Panc1 (cell line): Measurements from ENCODE around the gene LRMDA. TPM values are rescaled to one million over a fixed set of nuclear protein-coding genes. Genes with fewer than 3 reads are reported as not detected.

Experiments used
- ATAC-seq: fragments of 200-7000 bp; cut with Tn5 transposase; 2 replicates; pipeline ENCODE4 v1.9.1; 2020; ENCODE audit warnings: mild to moderate bottlenecking, moderate library complexity
- BruUV-seq: library from RNA; stranded (reverse); fragments of 400-500 nt; replicated peaks from 2 replicates; lab custom pipeline; 2021; lab: Mats Ljungman, UMichigan
- CTCF ChIA-PET: fragments of 300-600 bp; sonication (Branson Sonifier 250); formaldehyde crosslinking; loops from one replicate; lab custom pipeline; 2022; ENCODE audit warnings: antibody characterized with exemption; lab: Charles Lee
- POLR2A ChIA-PET: fragments of 300-600 bp; sonication (Branson Sonifier 250); formaldehyde crosslinking; loops from one replicate; lab custom pipeline; 2022; ENCODE audit warnings: antibody characterized with exemption; lab: Charles Lee
- DNase-seq: peaks from one replicate; pipeline ENCODE4 v3.0.0-alpha.2; 2010; ENCODE audit warnings: low read depth, low spot score
- H3K27ac ChIP-seq: 2 replicates; pipeline ENCODE4 v1.5.1; 2011; ENCODE audit warnings: mild to moderate bottlenecking, low read length, inconsistent platforms
- H3K27me3 ChIP-seq: fragments of 200-500 bp; sonication (Bioruptor generic); 2 replicates; pipeline ENCODE4 v1.6.0; 2014; ENCODE audit warnings: low read length, inconsistent platforms; ENCODE audit not compliant: control insufficient read depth, insufficient read depth
- H3K36me3 ChIP-seq: fragments of 200-500 bp; sonication (Bioruptor generic); 2 replicates; pipeline ENCODE4 v1.5.1; 2014; ENCODE audit warnings: inconsistent platforms, mild to moderate bottlenecking, low read length, moderate library complexity; ENCODE audit not compliant: control insufficient read depth, insufficient read depth
- H3K4me1 ChIP-seq: 2 replicates; pipeline ENCODE4 v1.5.1; 2011; ENCODE audit warnings: inconsistent platforms, mild to moderate bottlenecking, low read length, moderate library complexity; ENCODE audit not compliant: control insufficient read depth, insufficient read depth
- H3K4me3 ChIP-seq, 2 experiments: 2 replicates each; pipeline ENCODE4 v1.5.1; 2011 to 2012; ENCODE audit warnings: low read depth in 2 of 2, low read length in 2 of 2, mild to moderate bottlenecking in 2 of 2, inconsistent platforms in 1 of 2, moderate library complexity in 1 of 2
- H3K9me3 ChIP-seq: fragments of 200-500 bp; sonication (Bioruptor generic); 2 replicates; pipeline ENCODE4 v1.5.1; 2014; ENCODE audit warnings: low read depth, mild to moderate bottlenecking, inconsistent platforms, low read length, moderate library complexity; ENCODE audit not compliant: control insufficient read depth, insufficient read depth
- CTCF ChIP-seq: fragments of 450-650 bp; IDR thresholded peaks from 2 replicates; pipeline ENCODE4 v1.5.1; 2017; ENCODE audit warnings: mild to moderate bottlenecking
- POLR2AphosphoS5 ChIP-seq: IDR thresholded peaks from 2 replicates; pipeline ENCODE4 v1.6.1; 2012; ENCODE audit warnings: mild to moderate bottlenecking, low read depth, low read length, moderate library complexity
- REST ChIP-seq, 2 experiments: IDR thresholded peaks; 2 replicates each; pipeline ENCODE4 v1.6.1; 2011 to 2012; ENCODE audit warnings: low read depth in 2 of 2, control low read depth in 1 of 2, low read length in 1 of 2, mild to moderate bottlenecking in 1 of 2, moderate library complexity in 1 of 2; ENCODE audit not compliant: insufficient read depth in 1 of 2
- SIN3A ChIP-seq: IDR thresholded peaks from 2 replicates; pipeline ENCODE4 v1.6.1; 2012; ENCODE audit warnings: low read depth, mild to moderate bottlenecking, low read length, moderate library complexity, borderline replicate concordance; ENCODE audit not compliant: insufficient read depth
- TCF7L2 ChIP-seq: IDR thresholded peaks from 2 replicates; pipeline ENCODE4 v1.6.1; 2011; ENCODE audit warnings: mild to moderate bottlenecking, low read depth, low read length, inconsistent platforms
- in situ Hi-C: cut with HindIII; loops from 2 replicates; pipeline ENCODE4 v1.10.0; 2016; ENCODE audit warnings: low sequenced_read_pairs, low pct_unique_long_range_greater_than_20kb
- intact Hi-C: fragments of 100-400 bp; cut with micrococcal nuclease; formaldehyde crosslinking; loops from one replicate; pipeline ENCODE4 v1.10.0; 2022; ENCODE audit not compliant: unreplicated experiment
- total RNA-seq: library from RNA; stranded (reverse); gene quantifications from one replicate; pipeline ENCODE4 v1.2.1, GENCODE V29; 2021; ENCODE audit not compliant: unreplicated experiment

LRMDA gene
- total RNA-seq, 1 experiment from 2014 or later: 1.2 TPM

DNA sequence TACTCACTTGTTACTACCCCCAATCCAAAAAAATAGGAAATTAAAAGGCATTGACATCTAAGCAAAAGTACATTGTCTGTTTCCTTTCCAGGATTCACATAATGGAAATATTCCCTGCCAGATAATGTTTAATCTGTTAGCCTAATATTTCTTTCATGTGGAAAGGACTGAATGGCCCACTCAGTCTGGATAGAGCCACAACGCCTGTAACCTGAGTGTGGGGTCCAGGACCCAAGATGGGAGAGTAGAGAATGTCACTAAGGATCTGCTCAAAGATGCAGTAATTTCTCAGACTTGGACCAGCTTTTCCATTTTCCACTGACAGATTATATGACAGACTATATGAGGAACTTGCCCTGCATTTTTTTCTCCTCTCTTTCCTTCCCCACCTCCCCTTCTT, 1117.3 kb downstream of the LRMDA start:
- in situ Hi-C loops: no loop called here

DNA sequence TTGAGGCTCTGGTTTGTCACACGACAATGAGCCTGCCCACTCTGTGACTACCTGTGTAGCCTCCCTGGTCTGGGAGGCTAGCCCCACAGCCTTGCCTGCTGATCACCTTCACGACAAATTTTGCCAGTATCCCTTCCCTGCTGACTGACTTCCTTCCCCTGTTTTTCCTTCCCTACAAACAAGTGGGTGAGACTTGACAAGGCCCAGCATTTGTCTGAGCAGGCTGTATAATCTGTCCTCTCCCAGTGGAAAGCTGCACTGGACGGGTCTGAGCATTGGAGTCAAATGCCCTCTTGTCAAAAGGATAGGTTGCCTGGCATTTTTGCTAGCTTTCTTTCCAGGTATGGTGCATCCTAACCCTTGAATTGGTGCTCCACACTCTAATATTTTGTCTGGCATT, 1117.7 kb downstream of the LRMDA start:
- Histone ChIP-seq H3K36me3 (no peaks in the 10 kb centered on the region), H3K4me1 (no peaks in the 10 kb centered on the region), H3K27me3 (peaks cover 11% of the 10 kb centered on the region), H3K4me3 (no peak overlapping the region), H3K9me3 (no peaks in the 10 kb centered on the region), H3K27ac (no peak overlapping the region)
- no peak for DNase-seq
- TF ChIP-seq REST (IDR thresholded peaks at IDR 0.05; ENCODE audit: insufficient read depth in 1 of 2, low read depth in 2 of 2, low read length in 1 of 2): no peak
- POLR2A ChIA-PET: no interaction called here
- BruUV-seq: no TSS peak
- intact Hi-C loops: loop anchor here (5.0 to 10.0 kb wide), 3 partner anchors 244 to 1144 kb away; partner anchors contain the start of gene ZNF503
- CTCF ChIA-PET: no interaction called here
- in situ Hi-C loops: no loop called here
- no peak for ATAC-seq

More for the DNA sequence above, 1117.3 kb downstream of the LRMDA start:
- Histone ChIP-seq H3K36me3 (no peaks in the 10 kb centered on the region), H3K27me3 (peaks cover 11% of the 10 kb centered on the region), H3K4me1 (no peaks in the 10 kb centered on the region), H3K9me3 (no peaks in the 10 kb centered on the region), H3K4me3 (no peak overlapping the region), H3K27ac (no peak overlapping the region)
- DNase-seq (no peak), ATAC-seq (no peak)
- no TSS peak for BruUV-seq
- ChIA-PET POLR2A (interaction anchor here (0.7 kb wide), 3 partner anchors 159 to 747 kb away, joined by 3 to 7 read pairs (median 6); no protein-coding TSS in a partner anchor), CTCF (interaction anchor here (0.7 kb wide), 1 partner anchor 194 kb away, joined by 3 read pairs; no protein-coding TSS in a partner anchor)
- intact Hi-C loops: loop anchor here (5.0 to 10.0 kb wide), 3 partner anchors 244 to 1144 kb away; partner anchors contain the start of gene ZNF503
- TF ChIP-seq REST (IDR thresholded peaks at IDR 0.05; ENCODE audit: insufficient read depth in 1 of 2, low read depth in 2 of 2, low read length in 1 of 2) (no peak), POLR2AphosphoS5 (no peak), TCF7L2 (no peak), SIN3A (no peak), CTCF (no peak)
